GM13976 (cell line): ENCODE data around the gene LMF1.

Experiments used
- DNase-seq: peaks from one replicate; pipeline ENCODE4 v3.0.0; 2012; ENCODE audit warnings: low spot score
- in situ Hi-C: fragments of 300-500 bp; cut with MboI; formaldehyde crosslinking; loops from one replicate; pipeline ENCODE4 v1.12.0; 2022; ENCODE audit warnings: low sequenced_read_pairs, mixed read lengths, inconsistent platforms; ENCODE audit not compliant: unreplicated experiment
- TF ChIP-seq, protein P1 (sequence below): IDR thresholded peaks from 2 replicates; pipeline ENCODE4 v1.5.1; 2012; ENCODE audit warnings: borderline replicate concordance, mild to moderate bottlenecking; ENCODE audit not compliant: insufficient read depth; ENCODE audit errors: extremely low read depth, missing control alignments, control extremely low read depth

Gene LMF1

DNA sequence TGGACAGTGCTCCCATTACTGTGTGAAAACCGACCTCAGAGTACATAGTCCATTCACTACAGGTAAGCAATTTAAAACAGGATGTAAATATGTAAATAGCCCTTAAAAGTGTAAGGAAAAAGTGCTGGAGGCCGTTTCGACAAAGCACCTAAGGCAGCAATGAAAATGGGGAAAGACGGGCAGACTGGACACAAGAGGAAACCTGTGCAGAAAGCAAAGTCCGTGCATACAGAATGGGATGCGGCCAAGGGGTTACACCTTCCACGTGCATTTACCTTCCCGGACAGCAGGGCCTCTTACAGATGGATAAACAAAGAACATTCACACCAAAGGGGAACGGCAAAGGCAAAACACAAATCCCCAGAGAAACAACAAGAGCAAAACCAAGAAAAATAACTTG, 32.0 kb downstream of the LMF1 start:
- TF ChIP-seq, protein P1, sequence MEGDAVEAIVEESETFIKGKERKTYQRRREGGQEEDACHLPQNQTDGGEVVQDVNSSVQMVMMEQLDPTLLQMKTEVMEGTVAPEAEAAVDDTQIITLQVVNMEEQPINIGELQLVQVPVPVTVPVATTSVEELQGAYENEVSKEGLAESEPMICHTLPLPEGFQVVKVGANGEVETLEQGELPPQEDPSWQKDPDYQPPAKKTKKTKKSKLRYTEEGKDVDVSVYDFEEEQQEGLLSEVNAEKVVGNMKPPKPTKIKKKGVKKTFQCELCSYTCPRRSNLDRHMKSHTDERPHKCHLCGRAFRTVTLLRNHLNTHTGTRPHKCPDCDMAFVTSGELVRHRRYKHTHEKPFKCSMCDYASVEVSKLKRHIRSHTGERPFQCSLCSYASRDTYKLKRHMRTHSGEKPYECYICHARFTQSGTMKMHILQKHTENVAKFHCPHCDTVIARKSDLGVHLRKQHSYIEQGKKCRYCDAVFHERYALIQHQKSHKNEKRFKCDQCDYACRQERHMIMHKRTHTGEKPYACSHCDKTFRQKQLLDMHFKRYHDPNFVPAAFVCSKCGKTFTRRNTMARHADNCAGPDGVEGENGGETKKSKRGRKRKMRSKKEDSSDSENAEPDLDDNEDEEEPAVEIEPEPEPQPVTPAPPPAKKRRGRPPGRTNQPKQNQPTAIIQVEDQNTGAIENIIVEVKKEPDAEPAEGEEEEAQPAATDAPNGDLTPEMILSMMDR: no peak
- in situ Hi-C loops: no loop called here
- DNase-seq: no peak

- TF ChIP-seq, protein P1: no peak
- no peak for DNase-seq
- in situ Hi-C loops: no loop called here
Measured at GRCh38 chr16:938136-938535, 32.6 kb downstream of the LMF1 start.

DNA sequence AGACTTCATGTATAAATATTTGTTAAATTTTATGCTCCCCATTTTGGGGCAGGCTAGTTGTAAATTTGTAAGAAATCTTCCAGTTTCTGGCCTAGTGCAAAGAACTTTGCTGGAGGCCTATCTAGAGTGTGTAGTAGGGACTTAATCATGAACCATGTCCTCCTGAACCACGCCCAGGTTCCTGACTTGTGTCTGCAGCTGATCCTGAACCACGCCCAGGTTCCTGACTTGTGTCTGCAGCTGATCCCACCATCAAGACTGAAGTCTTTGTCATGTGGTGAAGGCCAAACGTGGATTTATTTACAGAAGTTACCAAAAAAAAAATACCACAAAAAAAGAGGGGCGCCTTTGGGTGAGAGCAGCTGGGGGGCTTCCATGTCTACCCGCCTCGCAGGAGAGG, 33.1 kb downstream of the LMF1 start:
- DNase-seq: no peak
- in situ Hi-C loops: no loop called here
- TF ChIP-seq, protein P1: no peak

GRCh38 chr16:937311-937710, 33.5 kb downstream of the LMF1 start:
- in situ Hi-C loops: no loop called here
- TF ChIP-seq, protein P1: no peak
- DNase-seq: no peak

DNA sequence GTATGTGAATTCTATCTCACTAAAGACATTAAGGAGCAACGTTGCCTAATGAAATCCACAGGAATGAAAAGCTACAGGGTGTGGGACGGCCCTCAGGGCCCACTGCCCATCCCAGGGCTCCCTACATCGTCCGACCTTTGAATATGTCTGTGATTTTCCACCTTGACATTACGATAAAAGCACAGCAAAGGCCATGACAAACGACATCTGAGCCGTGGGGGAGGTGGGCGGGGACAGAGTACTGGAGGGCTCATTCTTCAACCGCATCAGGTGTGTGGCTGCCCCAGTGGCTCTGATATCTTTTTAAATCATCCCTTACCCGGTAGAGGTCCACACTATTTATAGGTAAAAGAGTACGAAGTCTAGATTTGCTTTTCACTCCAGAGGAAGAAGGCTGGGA, 35.1 kb downstream of the LMF1 start:
- no peak for DNase-seq
- in situ Hi-C loops: no loop called here
- TF ChIP-seq, protein P1: no peak

- no peak for DNase-seq
- TF ChIP-seq, protein P1: no peak
- in situ Hi-C loops: no loop called here
Measured at GRCh38 chr16:934178-934577, 36.6 kb downstream of the LMF1 start.

- no peak for DNase-seq
- TF ChIP-seq, protein P1: no peak
- in situ Hi-C loops: no loop called here
Measured at GRCh38 chr16:933581-933980, 37.2 kb downstream of the LMF1 start.
